ENCODE data around the gene PHYKPL. TPM values are rescaled to one million over a fixed set of nuclear protein-coding genes. Genes with fewer than 3 reads are reported as not detected.

Gene PHYKPL
- total RNA-seq, 1 experiment from 2014 or later: 48.8 TPM

GRCh38 chr5:178238711-178239592 lies 6.3 kb upstream of the PHYKPL start:
- no peak overlapping the region for H3K27ac ChIP-seq (ENCODE audit: insufficient read length, low read depth, low read length)
- no CpG with 5 or more reads among the region's 17 CpGs for WGBS (ENCODE audit: extremely low coverage, insufficient read length, low lambda C conversion rate)
- H3K4me1 Mint-ChIP-seq: peaks cover 11 to 12% of the 10 kb centered on the region in 2 experiments

More at GRCh38 chr5:178238711-178239592, 6.3 kb upstream of the PHYKPL start:
- H3K4me1 ChIP-seq (ENCODE audit: insufficient read depth, low read length): no peaks in the 10 kb centered on the region
- no peak overlapping the region for H3K9ac ChIP-seq (ENCODE audit: extremely low read depth, insufficient read length, low read length)
- Mint-ChIP-seq H3K36me3 (ENCODE audit: insufficient read depth in 1 of 3, low read depth in 3 of 3) (no peaks in the 10 kb centered on the region), H3K4me3 (no peak overlapping the region), H3K27me3 (ENCODE audit: low read depth) (peaks cover 8% of the 10 kb centered on the region), H3K27ac (no peak overlapping the region; a peak in 1 of 7 replicates), H3K9me3 (no peaks in the 10 kb centered on the region; a peak in 2 of 5 replicates)
- no peak overlapping the region for H2BK120ac ChIP-seq (ENCODE audit: low read depth, low read length, poor library complexity, severe bottlenecking)
- H4K20me1 ChIP-seq (ENCODE audit: control insufficient read depth, insufficient read depth, insufficient read length): peaks cover 2% of the 10 kb centered on the region
- no peak overlapping the region for H3K4me2 ChIP-seq (ENCODE audit: insufficient read depth, insufficient read length, low read length)
- no peak overlapping the region for H2AFZ ChIP-seq (ENCODE audit: low read length)
- TF ChIP-seq, protein P1, sequence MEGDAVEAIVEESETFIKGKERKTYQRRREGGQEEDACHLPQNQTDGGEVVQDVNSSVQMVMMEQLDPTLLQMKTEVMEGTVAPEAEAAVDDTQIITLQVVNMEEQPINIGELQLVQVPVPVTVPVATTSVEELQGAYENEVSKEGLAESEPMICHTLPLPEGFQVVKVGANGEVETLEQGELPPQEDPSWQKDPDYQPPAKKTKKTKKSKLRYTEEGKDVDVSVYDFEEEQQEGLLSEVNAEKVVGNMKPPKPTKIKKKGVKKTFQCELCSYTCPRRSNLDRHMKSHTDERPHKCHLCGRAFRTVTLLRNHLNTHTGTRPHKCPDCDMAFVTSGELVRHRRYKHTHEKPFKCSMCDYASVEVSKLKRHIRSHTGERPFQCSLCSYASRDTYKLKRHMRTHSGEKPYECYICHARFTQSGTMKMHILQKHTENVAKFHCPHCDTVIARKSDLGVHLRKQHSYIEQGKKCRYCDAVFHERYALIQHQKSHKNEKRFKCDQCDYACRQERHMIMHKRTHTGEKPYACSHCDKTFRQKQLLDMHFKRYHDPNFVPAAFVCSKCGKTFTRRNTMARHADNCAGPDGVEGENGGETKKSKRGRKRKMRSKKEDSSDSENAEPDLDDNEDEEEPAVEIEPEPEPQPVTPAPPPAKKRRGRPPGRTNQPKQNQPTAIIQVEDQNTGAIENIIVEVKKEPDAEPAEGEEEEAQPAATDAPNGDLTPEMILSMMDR (conservative IDR thresholded peaks at IDR 0.05): no peak
- H3K23me2 ChIP-seq (ENCODE audit: insufficient read length, low read depth, low read length, poor library complexity, severe bottlenecking): peaks cover 4% of the 10 kb centered on the region
- H2BK15ac ChIP-seq (ENCODE audit: low read depth, low read length): no peak overlapping the region
- H3K27me3 ChIP-seq (ENCODE audit: insufficient read depth, low read length): no peaks in the 10 kb centered on the region
- H4K91ac ChIP-seq (ENCODE audit: insufficient read length, low read depth, low read length): no peak overlapping the region
- H3T11ph ChIP-seq (ENCODE audit: low read length): no peak overlapping the region
- no peak overlapping the region; the same call in 1 of the 2 replicates for H3K14ac ChIP-seq (ENCODE audit: insufficient read depth, low read length)
- no peak for DNase-seq
- no peak overlapping the region for H3K4ac ChIP-seq (ENCODE audit: low read depth, low read length)
- no peak overlapping the region for H2BK12ac ChIP-seq (ENCODE audit: insufficient read length, low read depth, low read length)
- no peak overlapping the region for H4K8ac ChIP-seq (replicated peaks; ENCODE audit: insufficient read length, low read depth, low read length)
- no peak overlapping the region for H2BK20ac ChIP-seq (ENCODE audit: low read depth, low read length, poor library complexity, severe bottlenecking)
- no peak overlapping the region for H2BK5ac ChIP-seq (ENCODE audit: insufficient read length, low read length)
- no peak overlapping the region for H3K56ac ChIP-seq (ENCODE audit: insufficient read length, low read depth, low read length)
- H3K9me3 ChIP-seq (ENCODE audit: control insufficient read depth, low read depth, low read length): no peaks in the 10 kb centered on the region
- no peak overlapping the region for H3K23ac ChIP-seq (ENCODE audit: insufficient read length, low read depth, low read length)
- H2AK5ac ChIP-seq (ENCODE audit: insufficient read length, low read length): no peak overlapping the region
- no peak overlapping the region for H3K18ac ChIP-seq (ENCODE audit: insufficient read length, low read depth, low read length)
- no peaks in the 10 kb centered on the region for H3K79me2 ChIP-seq (ENCODE audit: insufficient read depth, low read length)
- no peak overlapping the region for H4K5ac ChIP-seq (ENCODE audit: insufficient read length, low read depth, low read length)
- H3K79me1 ChIP-seq (ENCODE audit: insufficient read depth, low read depth, low read length, poor library complexity, severe bottlenecking): no peaks in the 10 kb centered on the region
